NCI-H146 (cell line): ENCODE results near the gene ANKLE2.
"Not testable (repeated sequence)": the region's sequence is repeated elsewhere in the genome, so short reads cannot be mapped to it uniquely, and the experiment has no call there.

Experiments used
- DNase-seq: peaks from one replicate; lab custom pipeline; 2025; lab: John Stamatoyannopoulos, UW

Gene ANKLE2

GRCh38 chr12:132719141-132719953, 42.3 kb downstream of the ANKLE2 start:
- DNase-seq: no peak

GRCh38 chr12:132718644-132719043, 43.0 kb downstream of the ANKLE2 start:
- DNase-seq: no peak

GRCh38 chr12:132717531-132718387, 43.9 kb downstream of the ANKLE2 start:
- no peak for DNase-seq

- no peak for DNase-seq
Measured at GRCh38 chr12:132717011-132717410, 44.6 kb downstream of the ANKLE2 start.

GRCh38 chr12:132716356-132716755, 45.3 kb downstream of the ANKLE2 start:
- DNase-seq: no peak

- no peak for DNase-seq
Measured at GRCh38 chr12:132715874-132716273, 45.8 kb downstream of the ANKLE2 start.

- DNase-seq: no peak
Measured at GRCh38 chr12:132713123-132713522, 48.5 kb downstream of the ANKLE2 start.

- DNase-seq: peak; percentile 43
Measured at GRCh38 chr12:132711080-132711843, 50.4 kb downstream of the ANKLE2 start.

- DNase-seq: peak; percentile 87
Measured at GRCh38 chr12:132710405-132711079, 51.1 kb downstream of the ANKLE2 start, which contains the start of gene PGAM5. Gene PGAM5 (plus strand): TSS chr12:132710842. CDS start chr12:132710877, 35 bp downstream.

- peak; percentile 51 for DNase-seq
Measured at GRCh38 chr12:132710043-132710404, 51.6 kb downstream of the ANKLE2 start.

GRCh38 chr12:132708150-132708549, 53.5 kb downstream of the ANKLE2 start:
- DNase-seq: no peak

GRCh38 chr12:132707241-132707640, 54.4 kb downstream of the ANKLE2 start:
- DNase-seq: no peak

GRCh38 chr12:132703641-132704040, 58.0 kb downstream of the ANKLE2 start:
- DNase-seq: no peak

GRCh38 chr12:132702640-132703039, 59.0 kb downstream of the ANKLE2 start:
- DNase-seq: no peak

- no peak for DNase-seq
Measured at GRCh38 chr12:132700212-132700822, 61.3 kb downstream of the ANKLE2 start.

GRCh38 chr12:132698341-132698740, 63.3 kb downstream of the ANKLE2 start:
- DNase-seq: no peak

GRCh38 chr12:132695431-132695830, 66.2 kb downstream of the ANKLE2 start:
- DNase-seq: no peak

- not testable (repeated sequence) for DNase-seq
Measured at GRCh38 chr12:132694888-132695287, 66.7 kb downstream of the ANKLE2 start.

- DNase-seq: not testable (repeated sequence)
Measured at GRCh38 chr12:132692030-132692429, 69.6 kb downstream of the ANKLE2 start.

GRCh38 chr12:132690112-132690511, 71.5 kb downstream of the ANKLE2 start:
- no peak for DNase-seq

GRCh38 chr12:132689227-132689626, 72.4 kb downstream of the ANKLE2 start:
- no peak for DNase-seq
